ENCODE measurements around the gene SUPT5H. TPM values are rescaled to one million over a fixed set of nuclear protein-coding genes. Genes with fewer than 3 reads are reported as not detected.

SUPT5H gene
- total and polyA plus RNA-seq, 2 of the 13 experiments (the other 11 are each of a cell fraction or from before 2014, with no cell fraction given), result 48.2 to 51.7 TPM

GRCh38 chr19:39480337-39481228, 35.2 kb downstream of the SUPT5H start, which contains the start of gene TIMM50 (continued):
- TF ChIP-seq ZNF235 (CRISPR knock-in tag; IDR thresholded peaks at IDR 0.05; ENCODE audit: borderline replicate concordance) (no peak), AGO1 (IDR thresholded peaks at IDR 0.05; ENCODE audit: low read depth, low read length, poor library complexity, severe bottlenecking) (no peak), TP53 (CRISPR knock-in tag; conservative IDR thresholded peaks at IDR 0.05) (no peak), ZSCAN22 (CRISPR knock-in tag; IDR thresholded peaks at IDR 0.05) (no peak; the same call in 1 of the 2 replicates), ZC3H4 (CRISPR knock-in tag; IDR thresholded peaks at IDR 0.05; ENCODE audit: borderline replicate concordance) (no peak), HNRNPK (IDR thresholded peaks at IDR 0.05; ENCODE audit: low read depth, low read length, poor library complexity, severe bottlenecking) (peak; percentile 20), ZNF260 (CRISPR knock-in tag; IDR thresholded peaks at IDR 0.05; ENCODE audit: borderline replicate concordance, low read depth) (no peak), HNRNPLL (IDR thresholded peaks at IDR 0.05; ENCODE audit: low read depth, low read length, poor library complexity, severe bottlenecking) (peak; percentile 47), KDM2A (CRISPR knock-in tag; IDR thresholded peaks at IDR 0.05; ENCODE audit: borderline replicate concordance, low read depth) (peak; percentile 92), ZNF619 (CRISPR knock-in tag; IDR thresholded peaks at IDR 0.05) (peak; percentile 96), NR2C2 (CRISPR knock-in tag; IDR thresholded peaks at IDR 0.05; ENCODE audit: borderline replicate concordance) (peak; percentile 84), ZNF737 (CRISPR knock-in tag; IDR thresholded peaks at IDR 0.05; ENCODE audit: borderline replicate concordance) (no peak), KAT2B (IDR thresholded peaks at IDR 0.05; ENCODE audit: borderline replicate concordance, low read depth, low read length) (no peak), ZNF792 (CRISPR knock-in tag; IDR thresholded peaks at IDR 0.05) (peak; percentile 83; the same call in 1 of the 2 replicates), TBL1XR1 (IDR thresholded peaks at IDR 0.05; ENCODE audit: borderline replicate concordance, low read length, partially characterized antibody) (no peak), SSRP1 (CRISPR knock-in tag; IDR thresholded peaks at IDR 0.05) (no peak), SRSF9 (IDR thresholded peaks at IDR 0.05; ENCODE audit: borderline replicate concordance, insufficient read depth, low read depth, low read length, poor library complexity, severe bottlenecking) (no peak), ZBTB20 (CRISPR knock-in tag; IDR thresholded peaks at IDR 0.05; ENCODE audit: borderline replicate concordance, low read depth) (0 out of 2 replicates have a peak, but pooled peaks have one; percentile 37), PATZ1 (CRISPR knock-in tag; IDR thresholded peaks at IDR 0.05) (peak; percentile 86), GATA4 (IDR thresholded peaks at IDR 0.05; ENCODE audit: borderline replicate concordance, low read depth) (peak; percentile 54; the same call in 1 of the 2 replicates), ZNF136 (CRISPR knock-in tag; IDR thresholded peaks at IDR 0.05; ENCODE audit: low read depth) (no peak; the same call in 1 of the 2 replicates), BRD4 (CRISPR knock-in tag; IDR thresholded peaks at IDR 0.05) (peak; percentile 87), GLI4 (CRISPR knock-in tag; IDR thresholded peaks at IDR 0.05; ENCODE audit: borderline replicate concordance) (no peak; the same call in 1 of the 2 replicates), ZNF329 (CRISPR knock-in tag; IDR thresholded peaks at IDR 0.05; ENCODE audit: low read depth) (0 out of 2 replicates have a peak, but pooled peaks have one; percentile 41), ZNF446 (CRISPR knock-in tag; IDR thresholded peaks at IDR 0.05) (no peak; the same call in 1 of the 2 replicates), ZBTB14 (CRISPR knock-in tag; IDR thresholded peaks at IDR 0.05) (0 out of 2 replicates have a peak, but pooled peaks have one; percentile 35), PPARG (CRISPR knock-in tag; conservative IDR thresholded peaks at IDR 0.05) (no peak)
